ENCODE results near the gene MOK.
"Not testable (repeated sequence)": the region's sequence is repeated elsewhere in the genome, so short reads cannot be mapped to it uniquely, and the experiment has no call there.

Gene MOK, protein sequence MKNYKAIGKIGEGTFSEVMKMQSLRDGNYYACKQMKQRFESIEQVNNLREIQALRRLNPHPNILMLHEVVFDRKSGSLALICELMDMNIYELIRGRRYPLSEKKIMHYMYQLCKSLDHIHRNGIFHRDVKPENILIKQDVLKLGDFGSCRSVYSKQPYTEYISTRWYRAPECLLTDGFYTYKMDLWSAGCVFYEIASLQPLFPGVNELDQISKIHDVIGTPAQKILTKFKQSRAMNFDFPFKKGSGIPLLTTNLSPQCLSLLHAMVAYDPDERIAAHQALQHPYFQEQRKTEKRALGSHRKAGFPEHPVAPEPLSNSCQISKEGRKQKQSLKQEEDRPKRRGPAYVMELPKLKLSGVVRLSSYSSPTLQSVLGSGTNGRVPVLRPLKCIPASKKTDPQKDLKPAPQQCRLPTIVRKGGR

DNA sequence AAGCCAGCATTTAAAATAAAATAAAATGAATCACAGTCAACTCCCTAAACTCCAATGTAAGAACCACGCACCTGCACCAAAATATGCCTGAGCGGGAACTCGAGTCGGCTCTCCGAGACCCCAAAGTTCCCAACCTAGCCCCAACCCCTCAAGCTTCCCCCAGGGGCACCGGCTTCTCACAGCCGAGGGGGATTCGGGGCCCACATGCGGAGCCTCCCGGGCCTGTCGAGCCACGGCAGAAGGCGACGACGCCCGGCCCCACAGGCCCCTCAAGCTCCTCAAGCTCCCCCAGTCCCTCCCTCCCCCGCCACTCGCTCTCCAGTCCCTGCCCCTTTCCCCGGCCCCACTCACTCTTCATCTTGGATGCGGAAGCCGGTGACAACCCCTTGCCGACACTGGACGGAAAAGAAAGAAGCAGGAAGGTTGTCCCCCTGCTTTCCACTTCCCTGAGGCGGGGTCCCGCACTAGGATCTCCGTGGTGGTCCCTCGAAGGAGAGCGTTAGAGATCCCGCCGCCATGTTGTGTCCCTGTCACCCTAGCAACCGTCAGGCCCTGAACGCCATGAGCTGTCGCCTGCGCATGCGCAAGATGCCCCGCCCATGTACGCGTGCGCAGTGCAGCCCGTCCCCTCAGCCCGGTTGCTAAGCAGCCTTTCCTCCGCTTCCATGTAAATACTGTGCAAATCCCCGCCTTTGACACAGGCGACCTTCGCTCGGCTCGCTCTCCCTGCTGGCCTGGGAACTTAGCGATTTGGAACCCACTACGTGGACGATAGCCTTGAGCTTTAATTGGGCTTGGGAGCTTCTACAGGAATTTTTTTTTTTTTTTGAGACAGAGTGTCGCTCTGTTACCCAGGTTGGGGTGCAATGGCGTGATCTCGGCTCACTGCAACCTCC, at the start of gene MOK:
Gene MOK (minus strand): TSS at position 554 of the 896 bp plus-strand sequence. CDS start 196 bp downstream, at position 358.
- TF ChIP-seq, protein P1, sequence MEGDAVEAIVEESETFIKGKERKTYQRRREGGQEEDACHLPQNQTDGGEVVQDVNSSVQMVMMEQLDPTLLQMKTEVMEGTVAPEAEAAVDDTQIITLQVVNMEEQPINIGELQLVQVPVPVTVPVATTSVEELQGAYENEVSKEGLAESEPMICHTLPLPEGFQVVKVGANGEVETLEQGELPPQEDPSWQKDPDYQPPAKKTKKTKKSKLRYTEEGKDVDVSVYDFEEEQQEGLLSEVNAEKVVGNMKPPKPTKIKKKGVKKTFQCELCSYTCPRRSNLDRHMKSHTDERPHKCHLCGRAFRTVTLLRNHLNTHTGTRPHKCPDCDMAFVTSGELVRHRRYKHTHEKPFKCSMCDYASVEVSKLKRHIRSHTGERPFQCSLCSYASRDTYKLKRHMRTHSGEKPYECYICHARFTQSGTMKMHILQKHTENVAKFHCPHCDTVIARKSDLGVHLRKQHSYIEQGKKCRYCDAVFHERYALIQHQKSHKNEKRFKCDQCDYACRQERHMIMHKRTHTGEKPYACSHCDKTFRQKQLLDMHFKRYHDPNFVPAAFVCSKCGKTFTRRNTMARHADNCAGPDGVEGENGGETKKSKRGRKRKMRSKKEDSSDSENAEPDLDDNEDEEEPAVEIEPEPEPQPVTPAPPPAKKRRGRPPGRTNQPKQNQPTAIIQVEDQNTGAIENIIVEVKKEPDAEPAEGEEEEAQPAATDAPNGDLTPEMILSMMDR (IDR thresholded peaks at IDR 0.05; ENCODE audit: extremely low read depth, missing control alignments): no peak
- peak; percentile 98 for DNase-seq (ENCODE audit: low spot score)

DNA sequence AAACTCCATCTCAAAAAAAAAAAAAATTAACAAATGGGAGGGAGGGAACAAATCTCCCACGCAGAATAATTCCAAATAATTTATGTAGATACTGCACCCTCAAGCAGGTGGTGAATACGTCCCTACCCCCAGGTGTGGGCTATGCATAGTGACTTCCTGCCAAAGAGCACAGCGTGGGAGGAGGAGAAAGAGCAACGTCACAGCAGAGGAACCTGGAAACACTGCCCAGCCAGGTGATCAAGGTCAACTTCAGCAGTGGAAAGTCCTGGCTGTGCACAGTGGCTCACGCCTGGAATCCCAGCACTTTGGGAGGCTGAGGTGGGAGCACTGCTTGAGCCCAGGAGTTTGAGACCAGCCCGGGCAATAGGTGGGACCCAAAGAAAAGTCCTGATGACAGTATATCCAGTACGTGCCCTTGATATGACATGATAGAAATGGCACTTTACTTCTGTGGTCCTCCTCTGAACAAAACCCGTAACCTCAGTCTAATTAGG, 48.2 kb upstream of the MOK start:
- no peak for DNase-seq (ENCODE audit: low spot score)
- TF ChIP-seq, protein P1 (IDR thresholded peaks at IDR 0.05; ENCODE audit: extremely low read depth, missing control alignments): no peak

DNA sequence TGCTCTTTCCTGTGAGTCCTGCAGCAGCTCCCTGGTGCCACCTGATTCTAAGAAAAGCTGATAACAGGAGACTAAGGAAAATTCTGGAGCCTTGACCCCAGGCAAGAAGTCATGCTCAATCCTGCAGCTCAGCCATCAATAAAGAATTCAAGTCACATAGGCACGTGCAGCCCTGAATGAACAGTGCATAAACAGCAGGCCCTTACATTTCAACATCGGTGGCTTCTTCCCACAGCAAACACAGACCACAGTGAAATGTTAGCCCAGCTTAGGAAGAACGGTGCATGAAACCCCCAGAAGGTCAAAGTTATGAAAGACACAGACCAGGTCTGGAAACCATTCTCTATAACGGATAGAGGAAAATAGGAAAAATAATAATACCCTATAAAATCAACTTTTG, 47.2 kb upstream of the MOK start:
- TF ChIP-seq, protein P1 (IDR thresholded peaks at IDR 0.05; ENCODE audit: extremely low read depth, missing control alignments): no peak
- no peak for DNase-seq (ENCODE audit: low spot score)

DNA sequence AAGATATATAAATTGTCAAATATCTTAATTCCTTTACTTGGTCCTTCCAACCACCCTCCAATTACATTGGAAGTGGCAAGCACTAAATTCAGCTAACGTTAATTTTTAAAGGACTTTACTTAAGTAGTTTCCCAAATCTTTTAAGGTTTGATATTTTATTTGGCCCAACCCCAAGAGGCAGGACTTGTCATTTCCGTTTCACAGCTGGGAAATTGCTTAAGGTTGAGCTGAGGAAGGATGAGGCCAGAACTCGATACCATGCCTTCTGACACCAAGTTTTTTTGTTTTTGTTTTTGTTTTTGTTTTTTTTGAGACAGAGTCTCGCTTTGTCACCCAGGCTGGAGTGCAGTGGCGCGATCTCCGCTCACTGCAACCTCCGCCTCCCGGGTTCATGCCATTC, 46.6 kb upstream of the MOK start:
- not testable (repeated sequence) for DNase-seq (ENCODE audit: low spot score)

DNA sequence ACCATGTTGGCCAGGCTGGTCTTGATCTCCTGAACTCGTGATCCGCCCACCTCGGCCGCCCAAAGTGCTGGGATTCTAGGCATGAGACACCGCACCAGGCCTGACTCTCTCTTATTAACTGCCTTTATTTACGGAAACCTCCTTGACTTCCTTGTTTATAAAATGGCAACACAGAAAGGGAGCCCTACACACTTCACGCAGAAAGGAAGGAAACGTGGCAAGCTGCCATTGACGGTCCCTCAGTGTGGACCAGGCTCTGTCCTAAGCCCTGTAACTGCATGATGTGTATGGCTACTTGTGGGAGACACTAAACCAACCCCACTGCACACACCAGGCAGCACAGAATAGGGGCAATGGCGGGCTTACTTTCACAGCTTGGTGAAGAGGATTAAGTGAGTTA, 46.1 kb upstream of the MOK start:
- DNase-seq (ENCODE audit: low spot score): no peak
- TF ChIP-seq, protein P1 (IDR thresholded peaks at IDR 0.05; ENCODE audit: extremely low read depth, missing control alignments): no peak

DNA sequence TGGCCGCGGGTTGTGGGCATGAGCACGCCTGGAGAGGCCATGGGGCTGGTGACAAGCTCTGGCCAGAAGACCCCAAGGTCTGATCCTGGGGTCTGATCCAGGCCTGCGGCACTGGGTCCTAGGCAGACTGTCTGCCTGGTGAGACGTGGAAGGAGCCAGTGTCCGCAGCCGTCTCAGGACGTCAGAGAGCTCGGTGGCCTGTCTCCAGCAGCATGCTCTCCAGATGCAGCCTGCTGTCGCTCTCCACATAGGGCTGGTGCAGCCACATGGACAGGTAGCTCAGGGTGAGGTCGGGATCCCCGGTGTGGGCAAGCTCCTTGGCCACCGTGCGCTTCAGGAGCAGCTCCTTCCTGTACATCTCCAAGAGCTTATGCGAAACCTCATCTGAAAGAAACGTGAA, 43.4 kb upstream of the MOK start:
- DNase-seq (ENCODE audit: low spot score): no peak
- TF ChIP-seq, protein P1 (IDR thresholded peaks at IDR 0.05; ENCODE audit: extremely low read depth, missing control alignments): no peak

DNA sequence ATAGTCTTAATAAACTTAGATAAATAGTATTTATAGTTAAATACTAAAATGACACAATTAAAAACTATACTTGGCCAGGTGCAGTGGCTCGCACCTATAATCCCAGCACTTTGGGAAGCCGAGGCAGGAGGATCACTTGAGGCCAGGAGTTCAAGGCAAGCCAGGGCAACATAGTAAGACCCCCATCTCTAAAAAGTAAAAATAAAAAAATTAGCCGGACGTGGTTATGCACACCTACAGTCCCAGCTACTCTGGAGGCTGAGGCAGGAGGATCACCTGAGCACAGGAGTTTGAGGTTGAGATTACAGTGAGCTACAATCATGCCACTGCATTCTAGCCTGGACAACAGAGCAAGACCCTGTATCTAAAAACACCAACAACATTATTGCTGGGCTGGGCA, 41.7 kb upstream of the MOK start:
- no peak for DNase-seq (ENCODE audit: low spot score)
- TF ChIP-seq, protein P1 (IDR thresholded peaks at IDR 0.05; ENCODE audit: extremely low read depth, missing control alignments): no peak
